ENCODE data around the gene FHL1.
A peak's percentile ranks its signal among the peaks of the same experiment; 100 is the strongest.

FHL1 gene

DNA sequence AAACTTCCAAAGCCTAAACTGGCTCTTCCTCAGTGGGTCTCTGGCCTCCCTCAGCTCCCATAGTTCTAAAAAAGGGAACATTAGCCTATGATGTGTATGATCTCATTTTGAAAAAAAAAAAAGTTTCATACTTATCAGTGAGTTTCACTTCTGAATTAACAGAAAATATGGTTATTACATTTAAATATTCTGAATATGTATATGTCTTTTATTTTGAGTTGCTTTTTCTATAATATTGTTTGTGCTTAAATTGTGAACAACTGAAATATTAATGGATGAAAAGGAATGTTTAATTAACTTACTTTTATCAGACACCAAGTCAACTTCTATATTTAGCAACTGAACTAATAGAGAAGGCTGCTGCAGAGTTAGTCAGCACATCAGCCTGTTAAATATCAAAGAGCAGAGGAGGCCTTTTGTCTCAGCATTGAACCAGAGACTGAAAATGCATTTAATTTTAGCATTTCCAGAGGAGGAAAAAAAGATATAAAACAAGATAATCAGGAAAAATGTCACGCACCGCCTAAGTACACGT is 20.4 kb upstream of the FHL1 start:
- no peak overlapping the region for H3K4me3 ChIP-seq (ENCODE audit: control insufficient read depth, low read depth, low read length)
- TF ChIP-seq, protein P1, sequence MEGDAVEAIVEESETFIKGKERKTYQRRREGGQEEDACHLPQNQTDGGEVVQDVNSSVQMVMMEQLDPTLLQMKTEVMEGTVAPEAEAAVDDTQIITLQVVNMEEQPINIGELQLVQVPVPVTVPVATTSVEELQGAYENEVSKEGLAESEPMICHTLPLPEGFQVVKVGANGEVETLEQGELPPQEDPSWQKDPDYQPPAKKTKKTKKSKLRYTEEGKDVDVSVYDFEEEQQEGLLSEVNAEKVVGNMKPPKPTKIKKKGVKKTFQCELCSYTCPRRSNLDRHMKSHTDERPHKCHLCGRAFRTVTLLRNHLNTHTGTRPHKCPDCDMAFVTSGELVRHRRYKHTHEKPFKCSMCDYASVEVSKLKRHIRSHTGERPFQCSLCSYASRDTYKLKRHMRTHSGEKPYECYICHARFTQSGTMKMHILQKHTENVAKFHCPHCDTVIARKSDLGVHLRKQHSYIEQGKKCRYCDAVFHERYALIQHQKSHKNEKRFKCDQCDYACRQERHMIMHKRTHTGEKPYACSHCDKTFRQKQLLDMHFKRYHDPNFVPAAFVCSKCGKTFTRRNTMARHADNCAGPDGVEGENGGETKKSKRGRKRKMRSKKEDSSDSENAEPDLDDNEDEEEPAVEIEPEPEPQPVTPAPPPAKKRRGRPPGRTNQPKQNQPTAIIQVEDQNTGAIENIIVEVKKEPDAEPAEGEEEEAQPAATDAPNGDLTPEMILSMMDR (IDR thresholded peaks at IDR 0.05; ENCODE audit: control insufficient read depth, insufficient read depth, low read depth, low read length, missing control alignments): no peak
- DNase-seq (ENCODE audit: low read depth): no peak

DNA sequence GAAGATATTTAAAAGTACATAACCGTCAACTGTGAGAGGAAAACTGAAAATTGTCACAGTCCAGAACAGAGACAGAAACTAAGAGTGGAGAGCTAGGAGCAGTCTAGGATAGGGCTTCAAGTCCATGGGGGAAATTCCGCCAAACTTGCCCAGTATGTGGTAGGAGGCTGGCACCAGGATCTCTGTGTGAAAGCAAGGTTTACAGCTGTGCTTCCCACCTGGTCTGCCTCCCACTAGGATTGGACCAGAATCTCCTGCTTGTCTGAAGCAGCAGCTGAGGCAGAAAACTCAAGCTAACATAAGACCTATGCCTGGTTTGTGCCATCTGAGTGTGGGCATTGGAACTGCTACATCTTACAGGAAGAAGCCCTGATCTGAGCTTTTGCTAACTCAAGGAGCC is 18.6 kb upstream of the FHL1 start:
- TF ChIP-seq, protein P1 (IDR thresholded peaks at IDR 0.05; ENCODE audit: control insufficient read depth, insufficient read depth, low read depth, low read length, missing control alignments): no peak
- DNase-seq (ENCODE audit: low read depth): no peak

DNA sequence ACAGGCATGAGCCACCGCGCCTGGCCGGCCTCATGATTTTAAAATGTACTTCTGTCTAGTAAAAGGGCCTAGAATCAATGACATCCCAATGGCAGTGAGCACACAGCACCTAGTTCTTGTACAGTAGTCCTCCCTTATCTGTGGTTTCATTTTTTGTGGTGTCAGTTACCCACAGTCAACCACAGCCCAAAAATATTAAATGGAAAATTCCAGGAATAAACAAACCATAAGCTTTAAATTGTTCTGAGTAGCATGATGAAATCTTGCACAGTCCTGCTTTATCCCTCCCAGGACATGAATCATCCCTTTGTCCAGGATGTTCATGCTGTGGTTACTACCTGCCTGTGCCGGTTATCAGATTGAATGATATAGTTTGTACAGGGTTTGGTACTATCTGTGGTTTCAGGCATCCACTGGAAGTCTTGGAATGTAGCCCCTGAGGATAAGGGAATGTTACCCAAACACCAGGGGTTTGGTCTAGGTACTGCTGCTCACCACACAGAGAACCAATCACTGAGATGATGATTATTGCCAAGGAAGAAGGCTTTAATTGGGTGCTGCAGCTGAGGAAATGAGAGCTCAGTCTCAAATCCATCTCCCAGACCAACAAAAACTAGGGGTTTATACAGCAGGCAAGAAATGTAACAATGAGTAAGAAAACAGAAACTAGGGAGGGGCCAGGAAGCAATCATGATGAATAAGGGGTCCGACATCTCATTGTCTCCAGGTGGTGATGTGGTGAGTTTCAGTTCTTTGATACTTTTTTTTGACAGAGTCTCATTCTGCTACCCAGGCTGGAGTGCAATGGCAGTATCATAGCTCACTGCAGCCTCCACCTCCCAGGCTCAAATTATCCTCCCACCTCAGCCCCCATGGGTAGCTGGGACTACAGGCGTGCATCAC is 16.2 kb upstream of the FHL1 start:
- no peak overlapping the region for H3K4me3 ChIP-seq (ENCODE audit: control insufficient read depth, low read depth, low read length)
- DNase-seq (ENCODE audit: low read depth): peak; percentile 82
- TF ChIP-seq, protein P1 (IDR thresholded peaks at IDR 0.05; ENCODE audit: control insufficient read depth, insufficient read depth, low read depth, low read length, missing control alignments): no peak

More for the DNA sequence above, 18.6 kb upstream of the FHL1 start:
- H3K4me3 ChIP-seq (ENCODE audit: control insufficient read depth, low read depth, low read length): no peak overlapping the region

DNA sequence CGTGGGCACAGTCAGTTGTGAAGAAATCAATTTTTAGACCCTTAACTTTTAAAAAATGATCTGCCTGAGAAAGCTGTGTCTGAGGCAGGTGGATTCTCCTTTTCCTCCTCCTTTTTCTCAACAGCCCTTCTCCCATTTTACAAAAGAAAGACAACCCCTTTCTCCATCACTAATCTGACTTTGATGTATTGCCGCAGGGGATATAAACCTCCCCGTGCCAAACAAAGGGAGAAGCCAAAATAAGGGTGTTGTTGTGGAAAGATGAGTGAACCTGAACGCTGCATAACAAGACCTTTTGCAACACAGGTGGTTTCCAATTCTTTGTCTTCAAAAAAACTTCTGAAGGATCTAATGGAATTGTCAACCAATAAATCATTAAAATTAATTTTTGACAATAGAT is 8.4 kb upstream of the FHL1 start:
- H3K4me3 ChIP-seq (ENCODE audit: control insufficient read depth, low read depth, low read length): no peak overlapping the region
- TF ChIP-seq, protein P1 (IDR thresholded peaks at IDR 0.05; ENCODE audit: control insufficient read depth, insufficient read depth, low read depth, low read length, missing control alignments): no peak
- no peak for DNase-seq (ENCODE audit: low read depth)

DNA sequence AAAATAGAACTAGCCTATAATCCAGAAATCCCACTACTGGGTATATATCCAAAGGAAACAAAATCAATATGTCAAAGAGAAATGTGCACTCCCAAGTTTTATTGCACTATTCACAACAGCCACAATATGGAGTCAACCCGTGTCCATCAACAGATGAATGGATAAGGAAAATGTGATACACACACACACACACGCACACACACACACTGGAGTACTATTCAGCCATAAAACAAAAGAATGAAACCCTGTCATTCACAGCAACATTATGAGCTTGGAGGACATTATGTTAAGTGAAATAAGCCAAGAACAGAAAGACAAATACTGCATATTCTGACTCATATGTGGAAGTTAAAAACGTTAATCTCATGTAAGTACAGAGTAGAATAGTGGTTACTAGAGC is 5.8 kb upstream of the FHL1 start:
- TF ChIP-seq, protein P1 (IDR thresholded peaks at IDR 0.05; ENCODE audit: control insufficient read depth, insufficient read depth, low read depth, low read length, missing control alignments): no peak
- no peak for DNase-seq (ENCODE audit: low read depth)
- no peak overlapping the region for H3K4me3 ChIP-seq (ENCODE audit: control insufficient read depth, low read depth, low read length)

DNA sequence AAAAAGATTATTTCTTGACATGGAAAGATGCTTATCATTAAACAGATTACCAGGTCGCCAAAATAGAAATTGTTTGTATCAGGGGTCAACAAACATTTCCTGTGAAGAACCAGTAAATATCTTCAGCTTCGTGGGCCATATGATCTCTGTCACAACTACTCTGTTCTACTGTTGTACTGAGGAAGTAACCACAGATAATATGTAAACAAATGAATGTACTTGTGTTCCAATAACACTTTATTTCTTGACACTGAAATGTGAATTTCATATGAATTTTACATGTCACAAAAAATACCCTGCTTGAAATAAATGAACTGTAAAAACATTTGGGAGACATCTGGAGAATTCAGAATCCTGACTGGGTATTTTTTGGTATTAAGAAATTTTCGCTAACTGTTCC is 4.7 kb upstream of the FHL1 start:
- TF ChIP-seq, protein P1 (IDR thresholded peaks at IDR 0.05; ENCODE audit: control insufficient read depth, insufficient read depth, low read depth, low read length, missing control alignments): no peak
- DNase-seq (ENCODE audit: low read depth): no peak
- H3K4me3 ChIP-seq (ENCODE audit: control insufficient read depth, low read depth, low read length): no peak overlapping the region

Data from AG09309 (cell line).